Mucosa of descending colon (tissue), 3 donors: ENCODE results near the gene SPRYD3. TPM values are rescaled to one million over a fixed set of nuclear protein-coding genes. Genes with fewer than 3 reads are reported as not detected.
"Not testable (repeated sequence)": the region's sequence is repeated elsewhere in the genome, so short reads cannot be mapped to it uniquely, and the experiment has no call there.

Experiments used
- ATAC-seq: fragments of 200-7000 bp; cut with Tn5 transposase; one replicate; pipeline ENCODE4 v1.9.1; 2020; ENCODE audit warnings: mild to moderate bottlenecking, moderate library complexity
- DNase-seq, 3 donors: peaks; one replicate each; pipeline ENCODE4 v3.0.0-alpha.2; 2020
- H3K36me3 ChIP-seq: fragments of 200-600 bp; one replicate; pipeline ENCODE4 v1.8.0; 2021; ENCODE audit warnings: low read depth, mild to moderate bottlenecking
- H3K4me1 ChIP-seq: fragments of 200-600 bp; one replicate; pipeline ENCODE4 v1.8.0; 2021; ENCODE audit warnings: low read depth, mild to moderate bottlenecking
- H3K4me3 ChIP-seq: fragments of 200-600 bp; one replicate; pipeline ENCODE4 v1.8.0; 2021; ENCODE audit warnings: mild to moderate bottlenecking
- H3K9me3 ChIP-seq: fragments of 200-600 bp; one replicate; pipeline ENCODE4 v1.8.0; 2021; ENCODE audit warnings: mild to moderate bottlenecking
- CTCF ChIP-seq: fragments of 200-600 bp; IDR thresholded peaks from one replicate; pipeline ENCODE4 v1.8.0; 2022; ENCODE audit warnings: antibody characterized with exemption, mild to moderate bottlenecking
- intact Hi-C, 2 donors: fragments of 100-400 bp; cut with DNase I in 1 of 2; cut with micrococcal nuclease in 1 of 2; formaldehyde crosslinking; loops; one replicate each; pipeline versions ENCODE4 v1.11.0 to v1.11.1; 2022; cut with DNase I, micrococcal nuclease
- total RNA-seq, 3 donors: library from RNA; stranded (reverse); fragmentation: NEBNext Ultra II Directional in 2 of 3; extraction: Animal tissue kit (Norgen Biotek cat#: 25700) in 2 of 3; gene quantifications; one replicate each; pipeline versions ENCODE4 v1.2.1 to v1.2.4, GENCODE V29; 2021 to 2023
- donor health status: DM: no; HTN: no; CAD: no; lungs with moderate emphysema.
- donor health status: DM: no; HTN: no; CAD: no.
- donor health status: DM: no; HTN: yes; CAD: no.

Gene SPRYD3
- total RNA-seq, 3 donors from 2014 or later: 27.3 to 51.0 (median 32.5) TPM

DNA sequence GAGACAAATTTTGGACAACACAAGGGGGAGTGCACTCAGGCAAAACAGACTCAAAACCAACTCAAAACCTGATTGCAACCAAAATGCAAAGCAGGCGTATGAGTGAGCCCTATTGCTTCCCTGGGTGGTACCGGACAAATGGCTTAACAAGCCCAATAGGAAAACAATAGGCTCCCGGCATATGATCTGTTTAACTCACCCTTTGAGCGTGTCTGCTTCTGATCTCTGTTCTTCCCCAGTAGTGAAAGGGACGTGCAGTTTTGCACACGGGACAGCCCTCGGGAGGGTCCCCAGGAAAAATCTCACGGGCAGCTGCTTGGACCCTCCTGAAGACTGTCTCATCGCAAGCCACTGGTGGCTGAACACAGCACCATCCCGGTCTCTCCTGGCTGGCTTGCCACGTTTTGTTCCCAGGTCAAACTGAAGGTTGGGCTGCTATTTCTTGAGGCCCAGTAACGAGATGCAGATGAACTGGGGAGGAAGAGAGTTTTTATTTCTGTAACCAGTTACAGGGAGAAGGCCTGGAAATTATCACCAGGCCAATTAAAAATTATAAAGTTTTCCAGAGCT is 34.0 kb upstream of the SPRYD3 start:
- no peak for TF ChIP-seq CTCF
- no peak for ATAC-seq
- intact Hi-C loops: no loop called here
- H3K4me1 ChIP-seq: no peaks in the 10 kb centered on the region
- H3K36me3 ChIP-seq: no peaks in the 10 kb centered on the region
- H3K9me3 ChIP-seq: no peaks in the 10 kb centered on the region
- H3K4me3 ChIP-seq: no peak overlapping the region
- DNase-seq: no peak

GRCh38 chr12:53112431-53112830 is 33.2 kb upstream of the SPRYD3 start:
- H3K4me1 ChIP-seq, H3K4me3 ChIP-seq, H3K36me3 ChIP-seq, H3K9me3 ChIP-seq, intact Hi-C loops, ATAC-seq, DNase-seq: not testable (repeated sequence)

DNA sequence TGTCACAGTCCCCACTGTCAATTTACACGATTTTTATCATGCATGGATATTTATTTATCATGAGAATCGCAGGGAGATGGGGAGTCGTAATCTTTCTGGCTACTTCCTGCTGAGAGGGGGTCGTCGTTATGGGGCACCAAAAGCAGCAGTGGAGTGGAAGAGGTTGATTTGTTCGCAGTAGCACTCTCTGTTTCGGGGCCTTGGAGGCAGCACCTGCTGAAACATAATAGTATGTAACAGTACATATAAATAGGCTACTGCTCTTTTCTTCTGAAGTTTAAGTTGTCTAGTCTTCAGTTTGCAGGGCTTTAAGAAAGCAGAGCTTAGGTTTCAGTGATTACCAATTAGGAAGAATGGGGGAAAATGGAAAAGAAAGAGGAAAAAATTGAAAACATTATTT is 27.9 kb upstream of the SPRYD3 start:
- Histone ChIP-seq H3K4me1 (peaks cover 6% of the 10 kb centered on the region), H3K36me3 (no peaks in the 10 kb centered on the region), H3K9me3 (no peaks in the 10 kb centered on the region), H3K4me3 (no peak overlapping the region)
- intact Hi-C loops: no loop called here
- no peak for ATAC-seq
- DNase-seq: no peak
- no peak for TF ChIP-seq CTCF

- TF ChIP-seq CTCF: no peak
- intact Hi-C loops: no loop called here
- no peak for DNase-seq
- H3K9me3 ChIP-seq: no peaks in the 10 kb centered on the region
- peaks cover 6% of the 10 kb centered on the region for H3K4me1 ChIP-seq
- H3K36me3 ChIP-seq: no peaks in the 10 kb centered on the region
- ATAC-seq: no peak
- H3K4me3 ChIP-seq: no peak overlapping the region
These were observed 26.7 kb upstream of the SPRYD3 start for GRCh38 chr12:53105712-53106439.

DNA sequence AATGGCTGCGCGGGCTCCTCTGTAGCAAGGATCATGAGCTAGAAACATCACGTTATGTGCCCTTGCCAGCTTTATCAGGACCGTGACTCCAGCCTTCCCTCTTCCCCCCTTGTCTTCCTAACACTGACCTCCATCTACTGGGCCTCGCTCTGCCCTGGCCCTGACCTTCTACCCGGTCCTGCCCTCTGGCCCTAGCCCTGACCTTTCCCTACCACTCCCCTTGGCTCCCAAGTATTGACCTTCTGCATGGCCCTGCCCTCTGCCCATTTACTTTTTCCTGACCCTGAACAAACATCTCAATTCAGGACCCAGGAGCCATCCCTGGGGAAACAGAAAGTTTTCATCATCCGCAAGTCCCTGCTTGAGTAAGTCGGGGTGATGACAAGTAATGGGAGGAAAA is 26.1 kb upstream of the SPRYD3 start:
- Histone ChIP-seq H3K36me3 (no peaks in the 10 kb centered on the region), H3K9me3 (no peaks in the 10 kb centered on the region), H3K4me1 (peaks cover 6% of the 10 kb centered on the region), H3K4me3 (no peak overlapping the region)
- ATAC-seq (no peak), DNase-seq (no peak)
- intact Hi-C loops: no loop called here
- TF ChIP-seq CTCF: no peak

DNA sequence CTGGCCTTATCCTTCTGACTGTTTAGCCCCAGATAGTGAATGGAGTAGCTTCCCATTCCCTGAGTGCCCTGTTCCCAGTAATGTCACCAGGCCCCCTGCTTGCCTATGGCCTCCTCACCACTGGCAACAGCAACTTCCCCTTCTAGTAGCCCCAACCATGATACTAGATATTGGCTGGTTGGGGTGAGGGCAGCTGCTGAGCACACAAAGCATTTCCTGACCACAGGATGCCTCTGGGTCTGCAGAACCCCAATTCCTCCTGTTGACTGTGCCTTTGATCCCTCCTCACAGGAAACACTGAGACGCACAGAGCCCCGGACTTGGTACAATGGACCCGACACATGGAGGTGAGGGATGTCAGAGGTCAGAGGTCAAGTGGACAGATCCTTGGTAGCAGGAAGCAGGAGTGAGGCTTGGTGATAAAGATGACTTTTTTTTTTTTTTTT is 24.7 kb upstream of the SPRYD3 start:
- Histone ChIP-seq H3K4me3 (no peak overlapping the region), H3K4me1 (peaks cover 6% of the 10 kb centered on the region), H3K9me3 (no peaks in the 10 kb centered on the region), H3K36me3 (no peaks in the 10 kb centered on the region)
- DNase-seq (no peak), ATAC-seq (peak; percentile 43)
- intact Hi-C loops: loop anchor here in 1 of 2 donors (5.0 kb wide), 1 partner anchor 37 kb away; no protein-coding TSS in a partner anchor
- no peak for TF ChIP-seq CTCF
